GM21526 (cell line): ENCODE measurements around the gene CORO2B.
"Not testable (repeated sequence)": the region's sequence is repeated elsewhere in the genome, so short reads cannot be mapped to it uniquely, and the experiment has no call there.

Experiments
- ATAC-seq: cut with Tn5 transposase; IDR thresholded peaks from one replicate; pipeline ENCODE4 v1.9.1; 2021; ENCODE audit warnings: moderate library complexity; ENCODE audit not compliant: unreplicated experiment, low FRiP score

Gene CORO2B

DNA sequence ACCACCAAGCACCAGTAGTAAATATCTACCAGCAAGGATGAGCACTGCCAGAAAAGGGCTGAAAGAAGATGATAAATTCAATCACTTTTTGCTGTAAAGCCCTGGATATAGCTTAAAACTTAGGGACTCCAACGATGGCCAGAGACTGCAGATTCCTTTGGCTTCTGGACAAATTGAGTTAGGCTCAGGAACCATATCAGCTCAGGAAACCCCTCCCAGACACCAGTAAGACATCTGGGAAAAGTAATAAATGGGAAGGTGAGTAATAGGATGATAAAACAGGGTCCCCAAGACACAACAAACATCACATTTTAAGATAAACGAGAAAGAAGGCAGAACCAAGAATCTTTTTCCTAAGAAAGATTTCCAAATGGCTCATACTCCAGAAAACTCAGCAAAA is 176.9 kb downstream of the CORO2B start:
- ATAC-seq, result no peak

DNA sequence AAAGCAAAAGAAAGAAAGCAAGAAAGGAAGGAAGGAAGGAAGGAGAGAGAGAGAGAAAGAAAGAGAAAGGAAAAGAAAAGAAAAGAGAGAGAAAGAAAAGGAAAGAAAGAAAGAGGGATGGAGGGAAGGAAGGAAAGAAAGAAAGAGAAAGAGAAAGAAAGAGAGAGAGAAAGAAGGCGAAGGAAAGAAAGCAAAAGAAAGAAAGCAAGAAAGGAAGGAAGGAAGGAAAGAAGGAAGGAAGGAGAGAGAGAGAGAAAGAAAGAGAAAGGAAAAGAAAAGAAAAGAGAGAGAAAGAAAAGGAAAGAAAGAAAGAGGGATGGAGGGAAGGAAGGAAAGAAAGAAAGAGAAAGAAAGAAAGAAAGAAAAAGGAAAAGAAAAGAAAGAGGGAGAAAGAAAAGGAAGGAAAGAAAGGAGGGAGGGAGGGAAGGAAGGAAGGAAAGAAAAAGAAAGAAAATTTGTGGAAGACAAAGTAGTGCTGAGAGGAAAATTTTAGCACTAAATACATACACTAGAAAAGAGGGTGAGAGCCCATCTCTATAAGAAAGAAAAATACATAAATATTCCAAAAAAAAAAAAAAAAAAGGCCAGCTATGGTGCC is 181.3 kb downstream of the CORO2B start:
- ATAC-seq, result not testable (repeated sequence)

DNA sequence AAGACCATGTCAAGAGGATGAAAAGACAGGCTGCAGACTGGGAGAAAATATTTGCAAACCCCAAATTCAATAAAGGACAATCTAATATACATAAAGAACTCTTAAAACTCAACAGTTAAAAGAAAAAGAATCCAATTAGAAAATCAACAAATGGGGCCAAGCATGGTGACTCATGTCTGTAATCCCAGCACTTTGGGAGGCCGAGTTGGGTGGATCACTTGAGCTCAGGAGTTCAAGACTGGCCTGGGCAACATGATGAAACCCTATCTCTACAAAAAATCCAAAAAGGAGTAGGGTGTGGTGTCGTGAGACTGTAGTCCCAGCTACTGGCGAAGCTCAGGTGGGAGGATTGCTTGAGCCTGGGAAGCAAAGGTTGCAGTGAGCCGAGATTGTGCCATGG is 184.3 kb downstream of the CORO2B start:
- ATAC-seq, result no peak

DNA sequence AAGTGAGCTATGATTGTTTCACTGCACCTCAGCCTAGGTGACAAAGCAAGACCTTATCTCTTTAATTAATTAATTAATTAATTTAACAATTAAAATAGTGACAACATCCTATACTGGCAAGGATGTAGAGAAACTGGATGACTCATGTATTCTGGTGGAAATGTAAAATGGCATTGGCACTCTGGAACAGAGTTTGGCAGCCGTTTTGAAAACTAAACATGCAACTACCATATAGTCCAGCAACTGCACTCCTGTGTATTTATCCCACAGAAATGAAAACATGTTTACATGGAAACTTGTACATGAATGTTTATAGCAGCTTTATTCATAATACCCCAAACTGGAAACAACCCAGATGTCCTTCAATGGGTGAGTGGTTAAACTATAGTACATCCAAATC is 185.3 kb downstream of the CORO2B start:
- ATAC-seq, result no peak

DNA sequence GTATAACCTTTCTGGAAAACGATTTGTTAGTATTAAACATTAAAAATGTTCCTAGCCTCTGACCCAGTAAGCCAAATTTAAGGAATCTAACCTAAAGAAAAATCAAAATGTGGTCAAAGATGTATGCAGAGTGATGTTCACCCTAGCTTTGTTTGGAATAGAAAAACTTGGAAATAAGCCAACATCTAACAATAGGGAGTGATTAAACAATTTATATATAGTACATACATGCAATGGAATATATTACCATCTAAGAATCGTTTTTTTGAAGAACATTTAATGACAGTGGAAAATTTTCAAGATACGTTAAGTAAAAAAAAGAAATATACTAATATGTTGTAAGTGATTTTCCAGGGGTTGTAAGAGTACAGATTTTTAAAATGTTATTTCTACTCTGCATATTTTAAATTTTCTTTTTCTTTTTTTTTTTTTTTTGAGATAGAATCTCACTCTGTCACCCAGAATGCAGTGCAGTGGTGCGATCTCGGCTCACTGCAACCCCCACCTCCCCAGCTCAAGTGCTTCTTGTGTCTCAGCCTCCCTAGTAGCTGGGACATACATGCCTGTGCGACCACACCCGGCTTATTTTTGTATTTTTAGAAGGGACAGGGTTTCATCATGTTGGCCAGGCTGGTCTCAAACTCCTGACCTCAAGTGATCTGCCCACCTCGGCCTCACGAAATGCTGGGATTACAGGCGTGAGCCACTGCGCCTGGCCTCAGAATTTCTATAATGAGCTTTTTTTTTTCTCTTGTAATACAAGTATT is 187.0 kb downstream of the CORO2B start:
- ATAC-seq, result no peak

DNA sequence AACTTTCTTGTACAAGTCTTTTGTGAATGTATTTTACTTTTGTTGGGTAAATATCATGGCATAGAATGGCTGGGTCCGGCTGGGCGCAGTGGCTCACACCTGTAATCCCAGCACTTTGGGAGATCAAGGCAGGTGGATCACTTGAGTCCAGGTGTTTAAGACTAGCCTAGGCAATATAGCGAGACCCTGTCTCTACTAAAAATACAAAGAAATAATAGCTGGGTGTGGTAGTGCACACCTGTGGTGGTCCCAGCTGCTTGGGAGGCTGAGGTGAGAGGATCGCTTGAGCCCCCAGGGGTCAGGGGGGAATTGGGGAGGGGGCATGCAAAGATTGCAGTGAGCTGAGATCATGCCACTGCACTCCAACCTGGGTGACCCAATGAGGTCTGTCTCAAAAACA is 189.0 kb downstream of the CORO2B start:
- ATAC-seq, result no peak

DNA sequence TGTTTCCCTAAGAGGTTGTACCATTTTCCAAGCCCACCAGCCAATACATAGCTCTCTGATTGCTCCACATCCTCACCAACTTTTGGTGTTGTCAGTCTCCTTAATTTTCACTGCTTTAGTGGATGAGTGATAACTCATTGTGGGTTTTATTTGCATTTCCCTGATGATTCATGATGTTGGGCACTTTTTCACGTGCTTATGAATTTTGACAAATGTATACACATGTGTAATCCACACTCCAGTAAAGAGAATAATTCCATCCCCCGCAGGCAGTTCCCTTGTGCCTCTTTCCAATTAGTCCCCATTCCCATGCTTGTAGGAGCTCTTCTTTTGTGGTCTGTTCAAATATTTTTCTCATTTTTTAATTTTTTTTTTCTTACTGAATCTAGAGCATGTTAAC is 189.5 kb downstream of the CORO2B start:
- no peak for ATAC-seq

DNA sequence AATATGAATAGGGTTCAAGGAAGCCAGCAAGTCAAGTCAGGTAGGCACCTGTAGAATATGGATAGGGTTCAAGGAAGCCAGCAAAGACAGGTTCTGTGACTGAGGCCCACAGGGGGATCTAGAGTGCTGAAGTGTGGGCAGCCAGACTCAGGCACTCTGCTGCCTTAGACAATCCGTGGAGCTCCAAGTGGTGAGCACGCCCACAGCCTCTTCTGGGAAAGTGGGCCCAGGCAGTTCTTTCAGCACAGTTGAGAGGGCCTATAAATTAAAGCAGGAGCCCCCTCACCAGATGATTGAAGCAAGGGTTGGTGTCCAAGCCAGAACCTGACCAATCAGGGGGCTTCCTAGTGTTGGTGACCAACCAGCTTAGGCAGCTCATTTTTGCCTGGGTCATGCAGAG is 190.9 kb downstream of the CORO2B start:
- ATAC-seq, result no peak

DNA sequence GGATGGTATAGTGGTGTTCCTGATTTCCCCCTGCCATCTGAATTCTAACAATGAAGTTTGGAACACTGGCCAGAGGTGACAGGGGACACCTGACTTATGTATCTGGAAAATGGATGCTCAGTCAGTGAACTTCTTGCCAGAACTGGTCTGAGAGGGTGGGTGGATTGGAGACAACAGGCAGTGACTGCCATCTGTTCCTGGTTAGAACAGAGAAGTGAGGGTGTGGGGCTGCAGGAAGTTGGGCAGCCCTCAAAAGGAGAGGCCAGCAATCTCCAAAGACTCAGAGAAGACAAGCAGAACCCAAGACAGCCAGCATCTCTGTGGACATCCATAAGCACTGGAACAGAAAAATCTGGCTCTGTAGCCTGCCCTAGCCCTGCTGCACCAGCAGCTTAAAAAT is 191.4 kb downstream of the CORO2B start:
- ATAC-seq, result no peak

DNA sequence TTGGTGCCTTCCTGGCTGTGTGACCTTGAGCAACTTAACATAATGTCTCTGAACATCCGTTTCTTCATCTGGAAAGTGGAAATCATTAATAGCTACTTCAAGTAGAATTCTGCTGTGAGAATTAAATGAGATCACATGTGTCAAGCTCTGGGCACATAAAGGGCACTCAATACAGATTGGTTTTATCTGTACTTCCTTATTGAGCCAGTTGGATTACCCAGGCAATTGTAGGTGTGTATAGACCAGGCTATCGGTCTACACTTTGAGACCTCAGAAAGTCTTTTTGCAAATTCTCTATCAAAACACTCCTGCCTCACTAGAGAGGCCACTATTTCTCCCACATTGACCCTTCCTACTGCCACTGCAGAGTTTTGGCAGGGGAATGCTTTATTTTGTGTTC is 194.2 kb downstream of the CORO2B start:
- ATAC-seq, result no peak

DNA sequence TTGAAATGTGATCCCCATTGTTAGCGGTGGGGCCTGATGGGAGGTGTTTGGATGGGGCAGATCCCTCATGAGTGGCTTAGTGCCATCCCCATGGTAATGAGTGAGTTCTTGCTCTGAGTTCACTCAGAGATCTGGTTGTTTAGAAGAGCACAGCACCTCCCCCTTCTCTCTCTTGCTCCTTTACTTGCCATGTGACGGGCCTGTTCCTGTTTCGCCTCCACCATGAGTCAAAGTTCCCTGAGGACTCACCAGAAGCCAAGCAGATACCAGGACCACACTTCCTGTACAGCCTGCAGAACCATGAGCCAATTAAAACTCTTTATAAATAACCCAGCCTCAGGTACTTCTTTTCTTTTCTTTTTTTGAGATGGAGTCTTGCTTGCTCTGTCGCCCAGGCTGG is 195.3 kb downstream of the CORO2B start:
- no peak for ATAC-seq

DNA sequence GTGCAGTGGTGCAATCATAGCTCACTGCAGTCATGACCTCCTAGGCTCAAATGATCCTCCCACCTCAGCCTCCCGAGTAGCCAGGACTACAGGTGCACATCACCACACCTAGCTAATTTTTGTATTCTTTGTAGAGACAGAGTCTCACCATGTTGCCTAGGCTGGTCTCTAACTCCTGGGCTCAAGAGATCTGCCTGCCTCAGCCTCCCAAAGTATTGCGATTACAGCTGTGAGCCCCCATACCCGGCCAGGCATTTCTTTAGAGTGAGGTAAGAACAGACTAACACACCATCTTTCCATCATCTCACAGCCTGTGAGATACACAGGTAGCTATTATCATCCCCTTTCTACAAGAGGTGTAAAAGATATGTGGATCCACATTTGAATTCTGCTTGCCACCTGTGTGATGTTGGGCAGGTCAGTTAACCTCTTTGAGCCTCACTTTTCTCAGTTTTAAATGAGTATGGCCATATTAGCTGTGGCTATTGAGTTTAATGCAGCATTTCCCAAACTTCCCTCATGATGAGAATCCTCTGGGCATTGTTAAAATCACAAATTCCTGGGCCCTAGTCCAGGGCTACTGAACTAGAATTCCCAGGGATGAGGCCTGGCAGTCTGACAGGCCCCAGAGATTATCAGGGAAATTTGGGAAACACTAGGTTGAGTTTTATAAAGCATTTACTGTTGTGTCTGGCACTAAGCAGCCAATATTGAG is 195.9 kb downstream of the CORO2B start:
- ATAC-seq, result no peak

DNA sequence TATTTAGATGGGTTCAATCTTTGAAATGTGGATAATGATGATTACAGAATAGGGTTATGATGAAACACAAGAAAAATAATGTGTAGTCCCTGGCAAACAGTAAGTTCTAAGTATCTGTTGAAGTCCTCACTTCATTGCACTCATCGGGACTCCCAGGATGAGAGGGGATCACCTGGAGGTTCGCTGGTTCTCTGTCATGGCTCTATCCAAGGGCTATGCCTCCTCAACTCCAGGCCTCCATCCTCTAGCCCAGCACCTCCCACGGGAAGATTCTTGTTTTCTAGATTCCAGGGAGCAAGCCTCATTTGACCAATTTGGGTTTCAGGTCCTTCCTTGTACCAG is 196.4 kb downstream of the CORO2B start:
- ATAC-seq, result no peak

DNA sequence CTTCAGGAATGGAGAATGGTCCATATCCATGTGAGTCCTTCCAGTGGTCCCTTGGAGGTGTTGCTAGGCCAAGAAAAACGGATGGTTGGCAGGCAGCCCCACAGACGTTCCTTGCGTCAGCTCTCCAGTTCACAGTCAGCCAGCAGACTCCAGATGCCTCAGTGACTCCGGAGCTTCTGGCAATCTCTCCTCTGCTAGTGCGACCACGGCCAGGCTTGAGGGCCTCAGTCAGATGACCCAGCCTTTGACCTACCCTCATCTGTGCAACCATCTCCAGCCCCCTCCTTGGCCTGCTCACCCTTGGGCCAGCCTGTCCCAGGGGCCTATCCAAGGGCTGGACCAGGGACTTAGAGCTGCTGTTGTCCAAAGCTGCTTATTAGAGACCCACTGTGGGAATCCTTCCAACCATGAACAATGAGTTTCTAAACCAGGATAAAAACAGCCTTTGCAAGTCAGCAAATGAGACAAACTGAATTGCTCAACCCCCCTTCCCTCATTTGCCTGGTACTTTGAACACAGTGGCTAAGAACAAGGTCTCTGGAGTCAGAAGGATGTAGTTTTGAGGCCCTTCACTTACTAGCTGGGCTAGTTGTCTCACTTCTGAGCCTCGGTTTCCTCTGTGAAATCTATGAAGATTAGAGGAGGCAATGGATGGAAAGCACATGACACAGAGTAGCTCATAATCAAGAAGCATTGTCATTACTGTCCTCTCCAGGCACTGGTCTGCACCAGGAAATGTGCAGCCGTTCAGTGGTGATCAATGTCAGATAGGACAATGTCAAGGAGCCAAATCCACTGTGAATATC is 197.1 kb downstream of the CORO2B start:
- no peak for ATAC-seq

DNA sequence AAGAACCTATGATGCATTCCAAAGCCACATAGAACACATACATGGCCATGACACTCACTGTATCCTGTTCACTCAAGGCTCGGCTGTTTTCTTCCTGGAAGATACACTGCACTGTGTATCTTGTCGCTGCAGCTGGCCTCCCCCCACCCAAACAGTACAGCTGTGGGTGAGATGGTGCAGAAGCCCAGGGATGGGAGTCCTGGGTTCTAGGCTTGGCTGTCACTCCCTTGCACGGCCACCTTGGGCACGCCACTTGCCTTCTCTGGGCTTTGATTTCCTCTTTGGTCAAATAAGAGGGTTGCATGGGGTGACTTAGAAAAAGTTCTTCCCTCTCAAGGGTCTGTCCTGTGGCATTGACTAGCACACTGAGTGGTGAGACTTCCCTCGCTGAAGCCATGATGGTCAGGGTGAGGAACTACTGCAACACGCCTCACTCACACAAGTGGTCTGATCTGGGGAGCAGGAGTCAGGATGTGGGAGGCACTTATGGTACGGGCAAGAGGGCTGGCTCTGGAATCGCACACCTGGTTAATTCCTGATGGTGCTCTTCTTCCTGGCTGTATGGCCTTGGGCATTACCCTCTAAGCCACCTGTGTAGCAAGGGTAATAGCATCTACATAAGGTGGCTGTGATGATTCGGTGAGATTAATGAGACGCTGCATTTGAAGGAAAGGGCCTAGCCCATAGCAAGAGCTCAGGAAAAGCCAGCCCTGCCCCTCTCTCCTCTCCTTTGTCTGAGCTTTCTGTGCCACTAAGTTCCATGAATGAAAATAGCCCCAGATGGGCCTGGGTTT is 197.9 kb downstream of the CORO2B start:
- no peak for ATAC-seq
